ENCODE results near the gene THEM5. TPM values are rescaled to one million over a fixed set of nuclear protein-coding genes. Genes with fewer than 3 reads are reported as not detected.
A peak's percentile ranks its signal among the peaks of the same experiment; 100 is the strongest.

Gene THEM5
- total and polyA plus RNA-seq, 3 donors from 2014 or later = 0.57 TPM; not detected in 2

DNA sequence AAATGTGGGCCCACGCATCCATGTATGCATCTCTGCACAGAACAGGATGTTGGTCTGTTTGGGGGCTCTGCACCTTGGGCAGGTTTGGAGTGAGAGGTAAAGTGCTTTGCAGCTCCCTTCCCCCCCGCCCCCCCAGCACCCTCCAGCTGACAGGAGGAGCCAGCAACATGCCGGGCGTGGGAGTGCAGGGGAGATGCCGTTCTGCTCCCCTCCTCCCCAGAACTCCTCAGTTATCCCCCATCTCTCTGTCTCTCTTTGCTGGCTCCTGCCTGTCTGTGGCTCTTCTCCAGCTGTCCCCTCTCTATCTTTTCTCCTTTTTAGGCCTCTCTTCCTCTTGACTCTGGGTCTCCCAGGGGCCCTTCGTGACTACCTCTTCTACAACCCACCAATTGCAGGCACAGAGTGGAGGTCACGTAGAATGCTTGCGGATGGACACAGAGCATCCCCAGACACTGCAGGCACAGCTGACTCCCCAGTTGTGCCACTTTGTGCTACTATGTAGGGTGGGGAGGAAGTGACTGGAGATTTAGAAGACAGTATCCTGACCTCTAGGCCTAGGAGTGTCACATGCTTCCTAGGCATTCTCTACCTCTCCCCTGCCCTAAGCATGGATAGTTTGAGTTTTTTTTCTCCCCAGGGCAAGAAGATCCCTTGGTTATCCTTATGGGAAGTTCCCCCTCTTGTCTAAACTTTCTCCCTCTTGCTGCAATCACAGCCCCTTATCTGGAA is 20.2 kb downstream of the THEM5 start:
- intact Hi-C loops (cut with DNase I; ENCODE audit: low total_unique reads) = no loop called here
- no peak overlapping the region for H3K4me3 ChIP-seq
- H3K36me3 ChIP-seq (ENCODE audit: low read depth, missing control alignments) = no peaks in the 10 kb centered on the region
- no peaks in the 10 kb centered on the region for H3K9me3 ChIP-seq
- H3K27me3 ChIP-seq = no peaks in the 10 kb centered on the region
- H3K4me1 ChIP-seq = peaks cover 18% of the 10 kb centered on the region
- DNase-seq = no peak
- TF ChIP-seq POLR2A (IDR thresholded peaks at IDR 0.05) = no peak
- TF ChIP-seq, protein P1, sequence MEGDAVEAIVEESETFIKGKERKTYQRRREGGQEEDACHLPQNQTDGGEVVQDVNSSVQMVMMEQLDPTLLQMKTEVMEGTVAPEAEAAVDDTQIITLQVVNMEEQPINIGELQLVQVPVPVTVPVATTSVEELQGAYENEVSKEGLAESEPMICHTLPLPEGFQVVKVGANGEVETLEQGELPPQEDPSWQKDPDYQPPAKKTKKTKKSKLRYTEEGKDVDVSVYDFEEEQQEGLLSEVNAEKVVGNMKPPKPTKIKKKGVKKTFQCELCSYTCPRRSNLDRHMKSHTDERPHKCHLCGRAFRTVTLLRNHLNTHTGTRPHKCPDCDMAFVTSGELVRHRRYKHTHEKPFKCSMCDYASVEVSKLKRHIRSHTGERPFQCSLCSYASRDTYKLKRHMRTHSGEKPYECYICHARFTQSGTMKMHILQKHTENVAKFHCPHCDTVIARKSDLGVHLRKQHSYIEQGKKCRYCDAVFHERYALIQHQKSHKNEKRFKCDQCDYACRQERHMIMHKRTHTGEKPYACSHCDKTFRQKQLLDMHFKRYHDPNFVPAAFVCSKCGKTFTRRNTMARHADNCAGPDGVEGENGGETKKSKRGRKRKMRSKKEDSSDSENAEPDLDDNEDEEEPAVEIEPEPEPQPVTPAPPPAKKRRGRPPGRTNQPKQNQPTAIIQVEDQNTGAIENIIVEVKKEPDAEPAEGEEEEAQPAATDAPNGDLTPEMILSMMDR (IDR thresholded peaks at IDR 0.05) = no peak
- WGBS, 2 donors = 66 to 72% methylated on average over 8 of the region's 8 CpGs
- H3K27ac ChIP-seq = no peak overlapping the region

DNA sequence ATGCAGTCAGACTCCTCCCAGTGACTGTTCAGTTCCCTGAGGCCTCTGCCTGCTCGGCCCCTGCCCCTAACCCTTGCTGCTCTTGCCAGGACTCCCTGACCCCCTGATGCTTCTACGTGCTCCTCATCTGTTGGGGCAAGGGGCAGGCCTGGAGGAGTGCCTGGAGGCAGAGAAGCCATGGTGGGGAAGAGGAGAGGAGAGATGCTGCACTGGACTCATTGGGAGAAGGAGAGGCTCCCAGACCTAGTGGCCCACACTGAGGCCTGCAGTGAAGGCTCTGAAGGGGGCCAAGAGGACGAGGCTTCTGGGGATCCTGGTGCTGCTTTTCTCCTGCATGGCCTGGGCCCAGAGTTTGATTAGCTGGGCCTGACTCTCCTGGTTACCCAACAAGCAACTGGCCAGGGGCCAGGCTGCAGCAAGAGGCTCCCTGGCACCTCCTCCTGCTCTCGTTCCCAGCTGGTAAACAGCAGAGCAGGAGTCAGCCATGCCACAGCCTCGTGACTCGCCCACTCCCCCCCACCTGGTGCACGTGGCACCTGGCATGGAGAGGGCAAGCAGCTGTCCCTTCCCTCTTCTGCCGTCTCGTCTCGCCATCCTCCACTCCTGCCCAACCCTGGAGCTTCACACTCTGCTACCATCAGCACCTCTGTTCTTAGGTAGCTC is 21.1 kb downstream of the THEM5 start:
- TF ChIP-seq, protein P1 (IDR thresholded peaks at IDR 0.05) = no peak
- no peak for TF ChIP-seq POLR2A (IDR thresholded peaks at IDR 0.05)
- WGBS, 2 donors = 63 to 71% methylated on average over 10 of the region's 10 CpGs
- H3K36me3 ChIP-seq (ENCODE audit: low read depth, missing control alignments) = no peaks in the 10 kb centered on the region
- no peak overlapping the region for H3K4me3 ChIP-seq
- H3K27ac ChIP-seq = no peak overlapping the region
- intact Hi-C loops (cut with DNase I; ENCODE audit: low total_unique reads) = no loop called here
- H3K4me1 ChIP-seq = peaks cover 22% of the 10 kb centered on the region
- no peaks in the 10 kb centered on the region for H3K27me3 ChIP-seq
- no peaks in the 10 kb centered on the region for H3K9me3 ChIP-seq
- DNase-seq = peak; percentile 93

DNA sequence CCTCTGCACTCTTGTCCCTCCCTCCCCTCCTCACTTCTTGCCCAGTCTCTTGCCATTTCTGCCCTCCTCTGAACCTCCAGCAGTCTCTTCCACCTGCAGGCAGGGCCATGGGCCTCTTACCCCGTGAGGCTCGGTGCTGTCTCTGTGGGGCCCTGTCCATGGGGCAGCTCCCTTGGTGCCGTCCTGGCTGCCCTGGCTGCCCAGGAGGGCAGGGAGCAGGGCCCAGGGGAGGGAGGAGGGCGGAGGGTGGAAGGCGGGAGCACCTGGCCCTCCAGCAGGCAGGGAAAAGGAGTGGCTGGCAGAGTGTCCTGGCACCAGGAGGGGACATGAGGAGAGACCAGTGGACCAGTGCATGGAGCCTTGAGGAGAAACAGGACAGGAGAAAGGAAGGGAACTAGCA is 21.9 kb downstream of the THEM5 start, which contains the start of gene RORC:
Gene RORC (minus strand): TSS at position 198 of the 400 bp plus-strand sequence. CDS start 38 bp downstream, at position 160.
- Histone ChIP-seq H3K4me3 (peak within 1 kb of the TSS in 1 of 2 donors; percentile 62), H3K27me3 (no peaks in the 10 kb centered on the region), H3K36me3 (ENCODE audit: low read depth, missing control alignments) (no peaks in the 10 kb centered on the region), H3K27ac (peak within 1 kb of the TSS; percentile 5 to 59), H3K4me1 (peaks cover 23% of the 10 kb centered on the region), H3K9me3 (no peaks in the 10 kb centered on the region)
- TF ChIP-seq, protein P1 (IDR thresholded peaks at IDR 0.05) = no peak
- no peak for TF ChIP-seq POLR2A (IDR thresholded peaks at IDR 0.05)
- peak; percentile 79 for DNase-seq
- WGBS, 2 donors = 58 to 59% methylated on average over 5 of the region's 5 CpGs
- intact Hi-C loops (cut with DNase I; ENCODE audit: low total_unique reads) = no loop called here

DNA sequence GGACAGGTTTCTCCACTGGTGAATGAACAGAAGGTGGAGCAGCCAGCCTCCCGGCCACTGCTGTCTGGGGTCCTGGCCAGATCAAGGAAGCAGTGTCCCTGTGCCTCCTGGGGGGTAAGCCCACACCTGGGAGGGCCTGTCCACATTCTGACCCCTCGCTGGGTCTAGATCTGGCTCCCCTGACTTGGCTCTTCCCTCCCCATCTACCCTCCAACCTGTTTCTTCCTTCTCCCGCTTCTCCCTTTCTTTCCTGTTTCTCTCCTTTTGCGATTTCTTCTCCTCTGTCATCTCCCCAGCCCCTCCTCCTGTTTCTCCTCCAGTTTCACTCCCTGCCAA is 22.3 kb downstream of the THEM5 start:
- WGBS, 2 donors = 65 to 74% methylated on average over 4 of the region's 4 CpGs
- H3K27me3 ChIP-seq = no peaks in the 10 kb centered on the region
- no peaks in the 10 kb centered on the region for H3K9me3 ChIP-seq
- intact Hi-C loops (cut with DNase I; ENCODE audit: low total_unique reads) = no loop called here
- peaks cover 27% of the 10 kb centered on the region for H3K4me1 ChIP-seq
- TF ChIP-seq, protein P1 (IDR thresholded peaks at IDR 0.05) = no peak
- peak overlapping the region; percentile 5 to 59 for H3K27ac ChIP-seq
- no peaks in the 10 kb centered on the region for H3K36me3 ChIP-seq (ENCODE audit: low read depth, missing control alignments)
- H3K4me3 ChIP-seq = peak overlapping the region in 1 of 2 donors; percentile 62
- no peak for DNase-seq
